GM23338 (cell line): ENCODE data around the gene MAG.

Experiments used
- CREB1 ChIP-seq: fragments of 250-450 bp; sonication (Bioruptor Pico); IDR thresholded peaks from 2 replicates; pipeline ENCODE4 v1.5.0; 2020; ENCODE audit warnings: low read depth, mild to moderate bottlenecking, moderate library complexity
- EZH2 ChIP-seq: fragments of 200-600 bp; sonication (generic); IDR thresholded peaks from one replicate; pipeline ENCODE4 v1.8.0; 2017; ENCODE audit warnings: antibody characterized with exemption, mild to moderate bottlenecking, low read depth; ENCODE audit not compliant: unreplicated experiment
- EZH2phosphoT487 ChIP-seq: fragments of 200-600 bp; sonication (generic); IDR thresholded peaks from one replicate; pipeline ENCODE4 v1.8.1; 2018; ENCODE audit warnings: antibody characterized with exemption; ENCODE audit not compliant: unreplicated experiment
- JUNB ChIP-seq: IDR thresholded peaks from one replicate; pipeline ENCODE4 v1.6.1; 2016; ENCODE audit warnings: antibody characterized with exemption; ENCODE audit not compliant: unreplicated experiment
- NANOG ChIP-seq: IDR thresholded peaks from 2 replicates; pipeline ENCODE4 v1.6.1; 2016; ENCODE audit warnings: antibody characterized with exemption, borderline replicate concordance
- POLR2AphosphoS5 ChIP-seq: IDR thresholded peaks from 2 replicates; pipeline ENCODE4 v1.6.1; 2016; ENCODE audit warnings: antibody characterized with exemption, low read depth
- STAT1 ChIP-seq: IDR thresholded peaks from one replicate; pipeline ENCODE4 v1.6.1; 2016; ENCODE audit warnings: antibody characterized with exemption; ENCODE audit not compliant: unreplicated experiment
- ZNF114 ChIP-seq: fragments of 250-450 bp; sonication (Bioruptor Pico); IDR thresholded peaks from 2 replicates; pipeline ENCODE4 v1.5.0; 2020; ENCODE audit warnings: mild to moderate bottlenecking, moderate library complexity
- ZNF331 ChIP-seq: fragments of 250-450 bp; sonication (Bioruptor Pico); IDR thresholded peaks from 2 replicates; pipeline ENCODE4 v1.5.0; 2020; ENCODE audit warnings: low read depth, mild to moderate bottlenecking, moderate library complexity
- TF ChIP-seq, protein P1 (sequence below): IDR thresholded peaks from one replicate; pipeline ENCODE4 v1.6.1; 2018; ENCODE audit warnings: antibody characterized with exemption; ENCODE audit not compliant: unreplicated experiment
- TF ChIP-seq, protein P2 (sequence below), 2 experiments: fragments of 200-600 bp in 1 of 2; sonication (generic) in 1 of 2; conservative IDR thresholded peaks; 2 replicates each; pipeline versions ENCODE4 v1.5.1 to v1.6.1; 2016 to 2017; ENCODE audit warnings: antibody characterized with exemption in 2 of 2, low read depth in 2 of 2, mild to moderate bottlenecking in 2 of 2, moderate library complexity in 1 of 2
- TF ChIP-seq, protein P3 (sequence below): IDR thresholded peaks from 2 replicates; pipeline ENCODE4 v1.6.1; 2016; ENCODE audit warnings: antibody characterized with exemption

DNA sequence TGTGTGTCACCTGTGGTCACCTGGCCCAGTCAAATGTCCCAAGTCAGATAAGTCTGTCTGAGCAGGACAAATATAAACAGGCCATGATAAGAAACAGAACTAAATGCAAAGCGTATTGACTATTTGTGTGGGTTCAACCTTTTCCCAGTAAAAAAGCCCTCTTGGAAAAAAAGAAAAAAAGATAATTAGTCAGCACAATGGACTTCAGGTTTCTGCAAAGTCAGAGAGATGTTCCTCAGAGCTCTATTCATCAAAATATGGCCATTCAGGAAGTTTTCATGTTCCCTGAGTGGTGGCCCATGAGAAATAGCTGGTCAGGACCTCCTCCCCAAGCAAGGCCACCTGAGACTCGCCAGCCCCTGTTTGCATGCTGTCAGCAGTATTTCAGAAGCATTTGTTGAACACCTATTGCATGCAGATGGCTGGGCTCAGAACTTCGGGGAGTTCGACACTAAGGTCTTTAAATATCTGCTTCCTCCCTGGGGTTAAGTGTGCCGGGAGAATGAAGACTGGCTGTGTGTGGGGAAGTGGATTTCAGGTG is 69.0 kb downstream of the MAG start:
- TF ChIP-seq, protein P1, sequence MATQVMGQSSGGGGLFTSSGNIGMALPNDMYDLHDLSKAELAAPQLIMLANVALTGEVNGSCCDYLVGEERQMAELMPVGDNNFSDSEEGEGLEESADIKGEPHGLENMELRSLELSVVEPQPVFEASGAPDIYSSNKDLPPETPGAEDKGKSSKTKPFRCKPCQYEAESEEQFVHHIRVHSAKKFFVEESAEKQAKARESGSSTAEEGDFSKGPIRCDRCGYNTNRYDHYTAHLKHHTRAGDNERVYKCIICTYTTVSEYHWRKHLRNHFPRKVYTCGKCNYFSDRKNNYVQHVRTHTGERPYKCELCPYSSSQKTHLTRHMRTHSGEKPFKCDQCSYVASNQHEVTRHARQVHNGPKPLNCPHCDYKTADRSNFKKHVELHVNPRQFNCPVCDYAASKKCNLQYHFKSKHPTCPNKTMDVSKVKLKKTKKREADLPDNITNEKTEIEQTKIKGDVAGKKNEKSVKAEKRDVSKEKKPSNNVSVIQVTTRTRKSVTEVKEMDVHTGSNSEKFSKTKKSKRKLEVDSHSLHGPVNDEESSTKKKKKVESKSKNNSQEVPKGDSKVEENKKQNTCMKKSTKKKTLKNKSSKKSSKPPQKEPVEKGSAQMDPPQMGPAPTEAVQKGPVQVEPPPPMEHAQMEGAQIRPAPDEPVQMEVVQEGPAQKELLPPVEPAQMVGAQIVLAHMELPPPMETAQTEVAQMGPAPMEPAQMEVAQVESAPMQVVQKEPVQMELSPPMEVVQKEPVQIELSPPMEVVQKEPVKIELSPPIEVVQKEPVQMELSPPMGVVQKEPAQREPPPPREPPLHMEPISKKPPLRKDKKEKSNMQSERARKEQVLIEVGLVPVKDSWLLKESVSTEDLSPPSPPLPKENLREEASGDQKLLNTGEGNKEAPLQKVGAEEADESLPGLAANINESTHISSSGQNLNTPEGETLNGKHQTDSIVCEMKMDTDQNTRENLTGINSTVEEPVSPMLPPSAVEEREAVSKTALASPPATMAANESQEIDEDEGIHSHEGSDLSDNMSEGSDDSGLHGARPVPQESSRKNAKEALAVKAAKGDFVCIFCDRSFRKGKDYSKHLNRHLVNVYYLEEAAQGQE, result no peak
- TF ChIP-seq, protein P2, sequence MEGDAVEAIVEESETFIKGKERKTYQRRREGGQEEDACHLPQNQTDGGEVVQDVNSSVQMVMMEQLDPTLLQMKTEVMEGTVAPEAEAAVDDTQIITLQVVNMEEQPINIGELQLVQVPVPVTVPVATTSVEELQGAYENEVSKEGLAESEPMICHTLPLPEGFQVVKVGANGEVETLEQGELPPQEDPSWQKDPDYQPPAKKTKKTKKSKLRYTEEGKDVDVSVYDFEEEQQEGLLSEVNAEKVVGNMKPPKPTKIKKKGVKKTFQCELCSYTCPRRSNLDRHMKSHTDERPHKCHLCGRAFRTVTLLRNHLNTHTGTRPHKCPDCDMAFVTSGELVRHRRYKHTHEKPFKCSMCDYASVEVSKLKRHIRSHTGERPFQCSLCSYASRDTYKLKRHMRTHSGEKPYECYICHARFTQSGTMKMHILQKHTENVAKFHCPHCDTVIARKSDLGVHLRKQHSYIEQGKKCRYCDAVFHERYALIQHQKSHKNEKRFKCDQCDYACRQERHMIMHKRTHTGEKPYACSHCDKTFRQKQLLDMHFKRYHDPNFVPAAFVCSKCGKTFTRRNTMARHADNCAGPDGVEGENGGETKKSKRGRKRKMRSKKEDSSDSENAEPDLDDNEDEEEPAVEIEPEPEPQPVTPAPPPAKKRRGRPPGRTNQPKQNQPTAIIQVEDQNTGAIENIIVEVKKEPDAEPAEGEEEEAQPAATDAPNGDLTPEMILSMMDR (conservative IDR thresholded peaks at IDR 0.05; ENCODE audit: low read depth in 2 of 2), result no peak
- no peak for TF ChIP-seq CREB1 (CRISPR knock-in tag)
- TF ChIP-seq EZH2phosphoT487, result no peak
- TF ChIP-seq POLR2AphosphoS5, result no peak
- TF ChIP-seq EZH2, result no peak
- TF ChIP-seq STAT1, result no peak
- no peak for TF ChIP-seq ZNF114 (CRISPR knock-in tag)
- TF ChIP-seq JUNB, result no peak
- TF ChIP-seq, protein P3, sequence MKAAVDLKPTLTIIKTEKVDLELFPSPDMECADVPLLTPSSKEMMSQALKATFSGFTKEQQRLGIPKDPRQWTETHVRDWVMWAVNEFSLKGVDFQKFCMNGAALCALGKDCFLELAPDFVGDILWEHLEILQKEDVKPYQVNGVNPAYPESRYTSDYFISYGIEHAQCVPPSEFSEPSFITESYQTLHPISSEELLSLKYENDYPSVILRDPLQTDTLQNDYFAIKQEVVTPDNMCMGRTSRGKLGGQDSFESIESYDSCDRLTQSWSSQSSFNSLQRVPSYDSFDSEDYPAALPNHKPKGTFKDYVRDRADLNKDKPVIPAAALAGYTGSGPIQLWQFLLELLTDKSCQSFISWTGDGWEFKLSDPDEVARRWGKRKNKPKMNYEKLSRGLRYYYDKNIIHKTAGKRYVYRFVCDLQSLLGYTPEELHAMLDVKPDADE, result no peak
- TF ChIP-seq ZNF331 (CRISPR knock-in tag), result no peak
- no peak for TF ChIP-seq NANOG
